Measurements from ENCODE around the gene RTL10. TPM values are rescaled to one million over a fixed set of nuclear protein-coding genes. Genes with fewer than 3 reads are reported as not detected.
A peak's percentile ranks its signal among the peaks of the same experiment; 100 is the strongest.

The RTL10 gene
- total and polyA plus RNA-seq, 8 donors, result 18.4 to 34.7 (median 28.0) TPM

GRCh38 chr22:19851291-19852176, 3.1 kb downstream of the RTL10 start:
- intact Hi-C loops (cut with DNase I), result no loop called here
- Histone ChIP-seq H3K27me3 (no peaks in the 10 kb centered on the region), H3K4me1 (peaks cover 14 to 47% of the 10 kb centered on the region in 2 donors), H3K4me3 (no peak overlapping the region), H3K9me3 (no peaks in the 10 kb centered on the region), H3K27ac (peak overlapping the region in 1 of 2 donors; percentile 35), H3K36me3 (peaks cover 0 to 28% of the 10 kb centered on the region in 2 donors)
- DNase-seq (peak in 1 of 4 donors; percentile 37), ATAC-seq (no peak)
- TF ChIP-seq CTCF (IDR thresholded peaks at IDR 0.05), result no peak

- Histone ChIP-seq H3K4me1 (peaks cover 8 to 40% of the 10 kb centered on the region in 2 donors), H3K36me3 (peaks cover 0 to 28% of the 10 kb centered on the region in 2 donors), H3K4me3 (no peak overlapping the region), H3K27me3 (no peaks in the 10 kb centered on the region), H3K27ac (peak overlapping the region; percentile 35 to 48), H3K9me3 (no peaks in the 10 kb centered on the region)
- DNase-seq (no peak), ATAC-seq (no peak)
- intact Hi-C loops (cut with DNase I), result no loop called here
- TF ChIP-seq CTCF (IDR thresholded peaks at IDR 0.05), result no peak
Measured at GRCh38 chr22:19850763-19851109, 3.9 kb downstream of the RTL10 start.

- H3K9me3 ChIP-seq, result no peaks in the 10 kb centered on the region
- TF ChIP-seq CTCF (IDR thresholded peaks at IDR 0.05), result no peak
- DNase-seq (peak; percentile 64 to 89 (median 72)), ATAC-seq (peak; percentile 56)
- peaks cover 0 to 28% of the 10 kb centered on the region in 2 donors for H3K36me3 ChIP-seq
- peak overlapping the region; percentile 35 to 48 for H3K27ac ChIP-seq
- no peak overlapping the region for H3K4me3 ChIP-seq
- no peaks in the 10 kb centered on the region for H3K27me3 ChIP-seq
- peaks cover 12 to 41% of the 10 kb centered on the region in 2 donors for H3K4me1 ChIP-seq
- intact Hi-C loops (cut with DNase I), result no loop called here
Measured at GRCh38 chr22:19849835-19850762, 4.6 kb downstream of the RTL10 start.

- ATAC-seq, result peak; percentile 59
- no peak for TF ChIP-seq CTCF (IDR thresholded peaks at IDR 0.05)
- Histone ChIP-seq H3K27me3 (no peaks in the 10 kb centered on the region), H3K27ac (peak overlapping the region; percentile 35 to 39), H3K4me3 (no peak overlapping the region), H3K9me3 (no peaks in the 10 kb centered on the region), H3K4me1 (peaks cover 20 to 50% of the 10 kb centered on the region in 2 donors), H3K36me3 (peaks cover 0 to 28% of the 10 kb centered on the region in 2 donors)
- intact Hi-C loops (cut with DNase I), result no loop called here
- DNase-seq, result peak in 2 of 4 donors; percentile 76 to 86
Measured at GRCh38 chr22:19848298-19849224, 6.1 kb downstream of the RTL10 start.

Measured in left lung (tissue), 10 donors.